ENCODE results near the gene FAM78A. TPM values are rescaled to one million over a fixed set of nuclear protein-coding genes. Genes with fewer than 3 reads are reported as not detected.

FAM78A gene
- total RNA-seq, 2 experiments from 2014 or later = 86.5 to 88.7 TPM

DNA sequence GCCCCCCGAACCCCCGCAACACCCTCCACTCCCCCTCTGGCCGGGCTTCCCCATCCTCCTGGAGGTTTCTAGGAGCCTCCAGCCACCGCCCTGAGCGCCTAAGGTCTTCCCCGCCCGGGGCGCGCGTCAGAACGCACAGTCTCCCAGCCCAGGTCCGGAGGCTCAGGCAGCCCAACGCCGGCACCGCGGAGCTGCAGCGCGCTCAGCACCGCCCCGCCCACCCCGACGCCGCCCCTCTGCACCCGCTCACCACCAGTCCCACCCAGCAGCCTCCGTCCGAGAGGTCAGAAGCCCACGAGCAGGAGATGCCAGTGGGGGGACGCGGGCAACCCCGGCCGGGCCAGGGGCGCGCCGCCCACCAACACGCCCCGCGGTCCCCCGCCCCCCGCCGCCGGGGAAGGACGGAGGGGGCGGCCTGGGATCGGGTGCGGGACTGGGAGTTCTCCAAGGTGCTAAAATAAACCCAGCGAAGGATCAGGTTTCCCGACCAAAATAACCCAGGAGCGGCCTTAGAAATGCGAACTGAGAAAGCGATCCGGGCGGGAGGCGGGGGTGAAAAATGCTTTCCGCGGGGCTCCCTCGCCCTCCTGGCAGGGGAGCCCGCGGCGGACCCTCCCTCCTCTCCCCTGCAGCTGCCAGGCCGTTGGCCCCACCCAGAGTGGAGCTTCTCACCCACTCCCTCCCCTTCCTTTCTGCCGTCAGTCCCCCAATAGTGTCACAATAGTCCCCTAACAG lies 6.5 kb upstream of the FAM78A start:
- no peak overlapping the region for H3K27ac Mint-ChIP-seq
- CTCF ChIA-PET = interaction anchor here (0.5 to 1.4 kb wide), 2 partner anchors 53 to 104 kb away, joined by 3 to 4 read pairs; no protein-coding TSS in a partner anchor
- H3K36me3 Mint-ChIP-seq (ENCODE audit: low read depth) = no peaks in the 10 kb centered on the region
- no peaks in the 10 kb centered on the region for H3K9me3 Mint-ChIP-seq
- POLR2A ChIA-PET = no interaction called here
- H3K4me1 Mint-ChIP-seq = peaks cover 27% of the 10 kb centered on the region
- no peak overlapping the region for H3K4me3 Mint-ChIP-seq
- DNase-seq = no peak
- peaks cover 30% of the 10 kb centered on the region for H3K27me3 Mint-ChIP-seq

GRCh38 chr9:131282175-131282574 lies 5.9 kb upstream of the FAM78A start:
- Mint-ChIP-seq H3K4me1 (peaks cover 27% of the 10 kb centered on the region), H3K4me3 (no peak overlapping the region), H3K27me3 (peaks cover 30% of the 10 kb centered on the region), H3K9me3 (no peaks in the 10 kb centered on the region), H3K36me3 (ENCODE audit: low read depth) (no peaks in the 10 kb centered on the region), H3K27ac (no peak overlapping the region)
- no peak for DNase-seq
- ChIA-PET CTCF (interaction anchor here (0.5 kb wide), 1 partner anchor 90 kb away, joined by 4 read pairs; no protein-coding TSS in a partner anchor), POLR2A (no interaction called here)

DNA sequence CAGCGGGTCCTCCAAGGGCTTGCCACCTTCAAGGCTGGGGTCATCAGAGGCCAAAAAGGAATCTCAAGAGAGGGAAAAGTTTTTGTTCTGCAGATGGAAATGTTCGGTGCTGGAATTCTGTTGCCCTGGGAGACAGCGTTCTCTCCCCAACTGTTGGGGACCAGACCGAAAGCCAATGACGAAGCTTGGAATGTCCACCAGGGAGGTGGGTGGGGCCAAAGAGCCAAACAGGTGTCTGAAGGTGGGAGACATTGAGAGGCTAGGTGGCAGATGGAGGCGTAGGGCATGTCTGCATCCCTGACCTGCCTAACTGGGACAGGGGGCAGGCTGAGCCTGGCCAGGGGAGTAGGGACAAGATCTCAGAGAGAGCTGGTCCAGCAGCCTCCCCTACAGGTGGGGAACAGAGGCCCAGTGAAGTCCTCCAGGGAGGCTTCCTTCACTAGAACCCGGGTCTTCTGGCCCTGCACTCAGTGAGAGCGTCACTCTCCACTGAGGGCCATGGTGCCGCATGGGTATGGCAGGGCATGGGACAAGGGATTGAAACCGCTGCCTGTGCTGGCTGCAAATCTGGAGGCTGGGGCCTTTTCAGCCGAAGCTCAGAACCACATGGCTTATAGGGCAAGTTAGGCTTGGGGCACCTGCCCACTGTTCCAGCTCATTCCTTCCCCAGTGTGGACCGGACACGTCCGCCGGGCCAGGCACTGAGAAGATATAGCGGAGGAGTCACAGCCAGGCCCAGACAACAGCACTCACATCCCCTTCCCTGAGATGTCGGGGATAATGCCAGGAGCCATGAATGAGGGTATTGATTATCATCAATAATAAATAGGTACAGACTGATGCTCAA lies 5.0 kb upstream of the FAM78A start:
- CTCF ChIA-PET = interaction anchor here (0.7 kb wide), 1 partner anchor 55 kb away, joined by 3 read pairs; no protein-coding TSS in a partner anchor

GRCh38 chr9:131280660-131281059 lies 4.3 kb upstream of the FAM78A start:
- peaks cover 8% of the 10 kb centered on the region for H3K36me3 Mint-ChIP-seq (ENCODE audit: low read depth)
- POLR2A ChIA-PET = interaction anchor here (1.1 to 2.6 kb wide), 4 partner anchors 12 to 155 kb away, joined by 3 to 12 read pairs (median 4); partner anchors contain the start of gene NUP214
- peaks cover 27% of the 10 kb centered on the region for H3K4me1 Mint-ChIP-seq
- no peak for DNase-seq
- CTCF ChIA-PET = no interaction called here
- H3K27ac Mint-ChIP-seq = no peak overlapping the region
- no peak overlapping the region for H3K4me3 Mint-ChIP-seq
- H3K9me3 Mint-ChIP-seq = no peaks in the 10 kb centered on the region
- peaks cover 30% of the 10 kb centered on the region for H3K27me3 Mint-ChIP-seq

More for the DNA sequence above, 5.0 kb upstream of the FAM78A start:
- peaks cover 27% of the 10 kb centered on the region for H3K4me1 Mint-ChIP-seq
- no peak overlapping the region for H3K27ac Mint-ChIP-seq
- H3K27me3 Mint-ChIP-seq = peaks cover 30% of the 10 kb centered on the region
- no peaks in the 10 kb centered on the region for H3K9me3 Mint-ChIP-seq
- no peak overlapping the region for H3K4me3 Mint-ChIP-seq
- POLR2A ChIA-PET = interaction anchor here (1.2 to 1.4 kb wide), 2 partner anchors 29 to 156 kb away, joined by 4 read pairs; partner anchors contain the start of gene NUP214
- DNase-seq = no peak
- peaks cover under 1% of the 10 kb centered on the region for H3K36me3 Mint-ChIP-seq (ENCODE audit: low read depth)

GRCh38 chr9:131279863-131280570 lies 3.7 kb upstream of the FAM78A start:
- ChIA-PET CTCF (interaction anchor here (1.4 to 2.3 kb wide), 2 partner anchors 70 to 100 kb away, joined by 3 to 12 read pairs; no protein-coding TSS in a partner anchor), POLR2A (interaction anchor here (1.0 to 2.6 kb wide), 8 partner anchors 11 to 155 kb away, joined by 3 to 26 read pairs (median 9); partner anchors contain the start of gene NUP214)
- Mint-ChIP-seq H3K4me1 (peaks cover 27% of the 10 kb centered on the region), H3K36me3 (ENCODE audit: low read depth) (peaks cover 14% of the 10 kb centered on the region), H3K4me3 (no peak overlapping the region), H3K27ac (no peak overlapping the region), H3K9me3 (no peaks in the 10 kb centered on the region), H3K27me3 (peaks cover 30% of the 10 kb centered on the region)
- DNase-seq = no peak

DNA sequence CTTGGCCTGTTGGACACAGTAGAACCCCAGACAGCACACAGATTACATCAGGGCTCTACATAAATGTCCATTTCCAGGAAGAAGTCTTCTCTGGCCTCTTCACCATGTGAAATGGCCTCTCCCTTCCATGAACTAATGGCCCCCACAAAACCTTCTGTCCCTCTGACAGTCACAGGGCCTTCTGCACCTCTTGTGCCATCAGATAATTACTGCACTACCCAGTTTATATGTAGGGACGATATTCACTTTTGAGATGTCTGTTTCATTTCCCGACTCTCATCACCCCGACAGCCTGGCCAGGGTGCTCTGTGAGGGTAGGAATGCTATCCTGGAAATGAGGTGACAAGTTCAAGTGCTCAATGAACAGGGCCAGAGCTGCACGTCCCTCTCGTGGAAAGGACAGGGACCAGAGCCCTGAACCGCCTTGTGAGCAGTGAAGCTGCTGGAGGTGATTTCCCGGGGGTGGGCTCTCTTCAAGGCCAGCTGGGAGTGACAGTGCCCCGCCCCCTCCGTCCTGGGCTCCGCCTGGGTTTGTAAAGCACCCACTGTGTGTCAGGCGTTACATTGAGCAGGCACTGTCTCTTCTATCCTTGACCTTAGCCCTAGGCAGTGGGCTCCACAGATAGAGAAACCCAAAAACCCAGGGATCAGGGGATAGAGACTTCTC lies 3.0 kb upstream of the FAM78A start:
- peaks cover 27% of the 10 kb centered on the region for H3K4me1 Mint-ChIP-seq
- H3K4me3 Mint-ChIP-seq = peak overlapping the region; percentile 77
- POLR2A ChIA-PET = interaction anchor here (0.6 to 2.6 kb wide), 16 partner anchors 10 to 154 kb away, joined by 3 to 26 read pairs (median 5); partner anchors contain the start of genes NUP214 and PLPP7
- peaks cover 21% of the 10 kb centered on the region for H3K36me3 Mint-ChIP-seq (ENCODE audit: low read depth)
- peaks cover 26% of the 10 kb centered on the region for H3K27me3 Mint-ChIP-seq
- no peak for DNase-seq
- H3K27ac Mint-ChIP-seq = peak overlapping the region; percentile 98
- H3K9me3 Mint-ChIP-seq = no peaks in the 10 kb centered on the region
- CTCF ChIA-PET = interaction anchor here (0.8 to 2.3 kb wide), 6 partner anchors 10 to 102 kb away, joined by 3 to 12 read pairs (median 6); partner anchors contain the start of gene PLPP7

DNA sequence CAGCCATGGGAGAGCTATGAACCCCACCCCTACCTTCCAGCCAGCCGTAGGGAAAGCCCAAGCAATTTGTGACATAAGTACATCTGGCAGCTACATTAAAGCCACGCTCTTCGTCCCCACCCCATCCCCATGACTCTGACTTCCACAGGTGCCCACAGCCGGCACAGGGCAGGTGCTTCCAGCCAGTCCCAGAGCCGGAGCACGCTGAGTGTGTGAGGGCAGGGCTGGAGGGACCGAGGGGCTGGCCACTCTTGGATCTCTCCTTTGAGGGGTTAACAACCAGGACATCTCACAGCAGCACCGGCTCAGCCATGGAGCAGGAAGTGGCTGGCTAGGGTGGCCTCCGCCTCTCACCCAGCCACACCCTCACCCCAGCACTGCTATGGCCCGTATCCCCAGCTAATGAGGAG lies 2.4 kb upstream of the FAM78A start:
- Mint-ChIP-seq H3K27ac (peak overlapping the region; percentile 98), H3K4me3 (peak overlapping the region; percentile 77), H3K4me1 (peaks cover 27% of the 10 kb centered on the region), H3K9me3 (no peaks in the 10 kb centered on the region), H3K27me3 (peaks cover 20% of the 10 kb centered on the region), H3K36me3 (ENCODE audit: low read depth) (peaks cover 27% of the 10 kb centered on the region)
- CTCF ChIA-PET = interaction anchor here (0.5 to 2.3 kb wide), 8 partner anchors 11 to 149 kb away, joined by 3 to 12 read pairs (median 3); partner anchors contain the start of gene PLPP7
- DNase-seq = peak; percentile 70
- POLR2A ChIA-PET = interaction anchor here (0.6 to 2.6 kb wide), 17 partner anchors 9 to 153 kb away, joined by 3 to 26 read pairs (median 5); partner anchors contain the start of genes NUP214 and PLPP7

DNA sequence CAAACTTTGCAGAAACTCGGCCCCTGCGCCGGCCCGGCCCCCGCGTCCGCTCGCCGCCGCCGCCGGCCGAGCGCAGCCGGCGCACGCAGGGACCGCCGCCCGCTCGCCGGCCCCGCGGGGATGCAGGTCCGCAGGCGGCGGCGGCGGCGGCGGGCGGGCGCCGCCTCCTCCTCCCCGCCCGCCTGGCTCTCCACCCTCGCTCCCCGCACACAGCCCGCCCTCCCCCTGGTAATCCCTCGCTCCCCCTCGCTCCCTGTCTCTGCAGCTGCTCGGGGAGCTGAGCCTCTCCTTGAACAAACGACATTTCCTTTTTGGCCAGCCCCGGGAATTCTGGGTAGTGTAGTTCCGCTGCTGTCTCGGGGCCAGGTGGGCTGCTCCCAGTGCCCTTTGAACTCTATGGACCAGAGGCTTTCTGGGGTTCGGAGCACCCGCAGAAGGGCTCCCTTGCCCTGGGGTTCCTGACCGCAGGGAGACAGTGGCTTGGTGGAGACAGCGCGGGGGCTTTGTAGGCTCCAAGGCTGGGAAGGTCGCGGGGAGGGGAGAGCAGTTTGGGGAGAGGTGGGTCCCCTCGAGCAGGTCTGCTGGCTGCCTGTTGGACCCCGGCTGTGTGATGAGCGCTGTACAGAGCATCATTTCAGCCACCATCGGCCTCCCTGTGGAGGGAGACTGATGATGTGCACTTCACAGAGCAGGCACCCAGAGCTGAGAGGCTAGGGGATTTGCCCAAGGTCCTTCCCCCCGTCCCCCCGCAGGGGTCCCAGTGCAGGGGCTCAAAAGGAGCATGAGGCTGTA lies 1.8 kb upstream of the FAM78A start:
- peak; percentile 82 for DNase-seq
- Mint-ChIP-seq H3K4me1 (peaks cover 25% of the 10 kb centered on the region), H3K36me3 (ENCODE audit: low read depth) (peaks cover 33% of the 10 kb centered on the region), H3K4me3 (peak overlapping the region; percentile 77), H3K9me3 (no peaks in the 10 kb centered on the region), H3K27ac (peak overlapping the region; percentile 98), H3K27me3 (peaks cover 16% of the 10 kb centered on the region)
- POLR2A ChIA-PET = interaction anchor here (1.0 to 2.6 kb wide), 15 partner anchors 9 to 153 kb away, joined by 3 to 26 read pairs (median 6); partner anchors contain the start of genes NUP214 and PLPP7
- CTCF ChIA-PET = interaction anchor here (0.5 to 2.3 kb wide), 7 partner anchors 11 to 148 kb away, joined by 3 to 12 read pairs (median 3); partner anchors contain the start of gene PLPP7

DNA sequence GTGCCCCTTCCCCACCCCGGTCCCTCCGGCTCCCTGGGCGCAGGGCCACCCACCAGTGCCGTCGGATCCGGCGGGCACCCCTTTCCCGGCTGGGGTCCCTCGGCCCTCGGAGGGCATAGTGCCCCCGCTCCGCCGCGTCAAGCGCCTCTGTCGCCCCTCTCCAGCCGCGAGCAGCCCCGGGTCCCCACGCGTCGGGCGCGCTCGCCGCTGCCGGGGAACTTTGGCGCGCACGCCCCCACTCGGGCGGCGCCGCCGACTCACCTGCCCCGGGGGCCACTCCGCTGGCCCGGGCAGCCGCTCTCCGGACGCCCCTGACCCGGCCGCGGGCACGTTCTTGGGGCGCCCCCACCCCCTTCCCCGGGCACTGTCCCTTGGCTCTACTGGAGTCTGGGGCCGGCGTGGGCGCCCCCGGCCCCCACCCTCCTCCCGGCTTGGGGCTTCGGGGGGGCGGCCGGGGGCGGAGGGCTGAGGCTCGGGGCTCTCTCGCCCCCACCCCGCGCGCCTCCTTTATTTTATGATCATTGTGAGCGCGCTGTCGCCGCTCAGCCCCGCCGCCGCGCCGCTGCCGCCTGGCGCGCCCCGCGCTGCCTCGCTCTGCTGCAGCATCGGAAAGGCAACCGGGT lies 1.1 kb upstream of the FAM78A start:
- ChIA-PET CTCF (interaction anchor here (1.5 to 11.4 kb wide), 3 partner anchors 21 to 97 kb away, joined by 11 to 189 read pairs (median 12); no protein-coding TSS in a partner anchor), POLR2A (interaction anchor here (0.7 to 14.3 kb wide), 10 partner anchors 8 to 72 kb away, joined by 3 to 557 read pairs (median 16); no protein-coding TSS in a partner anchor)
- Mint-ChIP-seq H3K27me3 (peaks cover 15% of the 10 kb centered on the region), H3K4me3 (peak overlapping the region; percentile 61), H3K4me1 (peaks cover 28% of the 10 kb centered on the region), H3K36me3 (ENCODE audit: low read depth) (peaks cover 38% of the 10 kb centered on the region), H3K9me3 (no peaks in the 10 kb centered on the region), H3K27ac (no peak overlapping the region)
- no peak for DNase-seq

DNA sequence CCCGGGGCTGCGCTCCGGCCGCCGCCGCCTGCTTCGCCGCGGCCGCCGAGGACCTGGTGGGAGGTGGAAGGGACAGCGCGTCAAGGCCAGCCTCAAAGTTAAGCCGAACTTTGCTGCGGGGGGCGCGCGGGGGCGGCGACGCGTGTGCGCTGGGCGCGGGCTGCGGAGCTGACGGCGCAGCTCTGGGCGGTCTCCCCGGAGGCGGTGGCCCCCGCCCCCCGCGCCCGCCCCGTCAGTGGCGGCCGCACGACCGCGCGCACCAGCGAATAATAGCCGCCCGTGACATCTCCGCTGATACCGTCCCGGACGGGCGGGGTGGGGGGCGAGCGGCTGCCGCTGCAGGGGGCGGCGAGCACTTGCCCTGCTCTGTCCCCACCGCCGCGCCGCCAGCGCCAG lies 579 bp upstream of the FAM78A start:
- Mint-ChIP-seq H3K36me3 (ENCODE audit: low read depth) (peaks cover 43% of the 10 kb centered on the region), H3K27me3 (peaks cover 10% of the 10 kb centered on the region), H3K4me3 (peak overlapping the region; percentile 61), H3K9me3 (no peaks in the 10 kb centered on the region), H3K4me1 (peaks cover 28% of the 10 kb centered on the region), H3K27ac (peak overlapping the region; percentile 62)
- POLR2A ChIA-PET = interaction anchor here (0.7 to 14.3 kb wide), 5 partner anchors 11 to 151 kb away, joined by 3 to 557 read pairs (median 46); partner anchors contain the start of gene NUP214
- CTCF ChIA-PET = interaction anchor here (0.7 to 11.4 kb wide), 3 partner anchors 9 to 23 kb away, joined by 3 to 189 read pairs (median 4); no protein-coding TSS in a partner anchor
- peak; percentile 61 for DNase-seq
